Activated CD8-positive, alpha-beta memory T cell treated with anti-CD3 and anti-CD28 coated beads for 36 hours (primary cell): ENCODE measurements around the gene CAMTA1. TPM values are rescaled to one million over a fixed set of nuclear protein-coding genes. Genes with fewer than 3 reads are reported as not detected.

Experiments used
- CTCF ChIA-PET: fragments of 350-600 bp; sonication (Branson Sonifier 250); formaldehyde crosslinking; loops from one replicate; lab custom pipeline; 2021; ENCODE audit warnings: antibody characterized with exemption; lab: Charles Lee
- POLR2A ChIA-PET: fragments of 350-600 bp; sonication (Branson Sonifier 250); formaldehyde crosslinking; loops from one replicate; lab custom pipeline; 2021; ENCODE audit warnings: antibody characterized with exemption; lab: Charles Lee
- total RNA-seq, 2 experiments: library from RNA; stranded (reverse); gene quantifications; one replicate each; pipeline ENCODE4 v1.2.3, GENCODE V29; 2021

CAMTA1 gene
- total RNA-seq, 2 experiments from 2014 or later: 66.5 to 72.5 TPM

GRCh38 chr1:7624791-7625355 is 839.6 kb downstream of the CAMTA1 start:
- CTCF ChIA-PET: no interaction called here
- POLR2A ChIA-PET: no interaction called here

- ChIA-PET CTCF (no interaction called here), POLR2A (no interaction called here)
Observed at GRCh38 chr1:7625401-7625800, 840.1 kb downstream of the CAMTA1 start.

- POLR2A ChIA-PET: no interaction called here
- CTCF ChIA-PET: no interaction called here
Observed at GRCh38 chr1:7628273-7628672, 843.0 kb downstream of the CAMTA1 start.

- CTCF ChIA-PET: no interaction called here
- POLR2A ChIA-PET: no interaction called here
Observed at GRCh38 chr1:7629011-7629410, 843.8 kb downstream of the CAMTA1 start.

GRCh38 chr1:7629465-7630195 is 844.4 kb downstream of the CAMTA1 start:
- POLR2A ChIA-PET: no interaction called here
- CTCF ChIA-PET: no interaction called here

- POLR2A ChIA-PET: no interaction called here
- CTCF ChIA-PET: no interaction called here
Observed at GRCh38 chr1:7630378-7630777, 845.1 kb downstream of the CAMTA1 start.

- CTCF ChIA-PET: interaction anchor here (1.0 kb wide), 1 partner anchor 15 kb away, joined by 3 read pairs; no protein-coding TSS in a partner anchor
- POLR2A ChIA-PET: no interaction called here
Observed at GRCh38 chr1:7632176-7632575, 846.9 kb downstream of the CAMTA1 start.

GRCh38 chr1:7632681-7633080 is 847.4 kb downstream of the CAMTA1 start:
- ChIA-PET POLR2A (no interaction called here), CTCF (interaction anchor here (1.0 kb wide), 1 partner anchor 14 kb away, joined by 3 read pairs; no protein-coding TSS in a partner anchor)

- ChIA-PET CTCF (no interaction called here), POLR2A (no interaction called here)
Observed at GRCh38 chr1:7633506-7634245, 848.4 kb downstream of the CAMTA1 start.

- POLR2A ChIA-PET: no interaction called here
- CTCF ChIA-PET: no interaction called here
Observed at GRCh38 chr1:7634546-7635240, 849.4 kb downstream of the CAMTA1 start.

GRCh38 chr1:7636795-7637526 is 851.7 kb downstream of the CAMTA1 start:
- ChIA-PET POLR2A (no interaction called here), CTCF (no interaction called here)

GRCh38 chr1:7638078-7638477 is 852.8 kb downstream of the CAMTA1 start:
- ChIA-PET CTCF (no interaction called here), POLR2A (no interaction called here)

GRCh38 chr1:7639435-7640131 is 854.3 kb downstream of the CAMTA1 start:
- ChIA-PET CTCF (no interaction called here), POLR2A (no interaction called here)

GRCh38 chr1:7640350-7640749 is 855.1 kb downstream of the CAMTA1 start:
- POLR2A ChIA-PET: no interaction called here

GRCh38 chr1:7640920-7641585 is 855.8 kb downstream of the CAMTA1 start:
- ChIA-PET POLR2A (no interaction called here), CTCF (no interaction called here)

More at GRCh38 chr1:7640350-7640749, 855.1 kb downstream of the CAMTA1 start:
- CTCF ChIA-PET: no interaction called here

GRCh38 chr1:7641587-7642417 is 856.5 kb downstream of the CAMTA1 start:
- ChIA-PET POLR2A (no interaction called here), CTCF (no interaction called here)

- ChIA-PET POLR2A (no interaction called here), CTCF (no interaction called here)
Observed at GRCh38 chr1:7642418-7642704, 857.1 kb downstream of the CAMTA1 start.
